ENCODE results near the gene NRL.

GRCh38 chr14:24102357-24103048 lies 12.2 kb downstream of the NRL start:
- TF ChIP-seq CTCF (IDR thresholded peaks at IDR 0.05; ENCODE audit: insufficient read depth, low read depth, low read length) = no peak
- TF ChIP-seq EZH2 (IDR thresholded peaks at IDR 0.05; ENCODE audit: insufficient read depth, low read length) = no peak
